ENCODE results near the gene DHRSX. TPM values are rescaled to one million over a fixed set of nuclear protein-coding genes. Genes with fewer than 3 reads are reported as not detected.
"Not testable (repeated sequence)": the region's sequence is repeated elsewhere in the genome, so short reads cannot be mapped to it uniquely, and the experiment has no call there.

Gene DHRSX
- total RNA-seq, 2 donors from 2014 or later = 24.2 to 37.1 TPM

GRCh38 chrX:2474963-2475726, 25.6 kb downstream of the DHRSX start:
- no peak for TF ChIP-seq CTCF (IDR thresholded peaks at IDR 0.05)
- TF ChIP-seq POLR2A (IDR thresholded peaks at IDR 0.05) = no peak
- no peak for TF ChIP-seq POLR2AphosphoS5 (IDR thresholded peaks at IDR 0.05)
- DNase-seq (ENCODE audit: low spot score) = no peak
- intact Hi-C loops (cut with DNase I) = no loop called here
- H3K27ac ChIP-seq = no peak overlapping the region
- no peaks in the 10 kb centered on the region for H3K27me3 ChIP-seq (replicated peaks; ENCODE audit: insufficient read depth)
- no peak overlapping the region for H3K4me3 ChIP-seq
- 81% methylated on average over 18 of the region's 18 CpGs for WGBS
- no peaks in the 10 kb centered on the region for H3K9me3 ChIP-seq
- H3K36me3 ChIP-seq = no peaks in the 10 kb centered on the region
- no peaks in the 10 kb centered on the region for H3K4me1 ChIP-seq (replicated peaks)

- H3K9me3 ChIP-seq = no peaks in the 10 kb centered on the region
- intact Hi-C loops (cut with DNase I) = no loop called here
- H3K27ac ChIP-seq = no peak overlapping the region
- no peaks in the 10 kb centered on the region for H3K27me3 ChIP-seq (replicated peaks; ENCODE audit: insufficient read depth)
- H3K4me3 ChIP-seq = no peak overlapping the region
- 87% methylated on average over 20 of the region's 20 CpGs for WGBS
- no peak for DNase-seq (ENCODE audit: low spot score)
- TF ChIP-seq CTCF (IDR thresholded peaks at IDR 0.05) = no peak
- TF ChIP-seq POLR2A (IDR thresholded peaks at IDR 0.05) = no peak
- no peak for TF ChIP-seq POLR2AphosphoS5 (IDR thresholded peaks at IDR 0.05)
- no peaks in the 10 kb centered on the region for H3K4me1 ChIP-seq (replicated peaks)
- H3K36me3 ChIP-seq = no peaks in the 10 kb centered on the region
These were observed 26.4 kb downstream of the DHRSX start for GRCh38 chrX:2474280-2474962.

- DNase-seq (ENCODE audit: low spot score); H3K9me3 ChIP-seq; H3K36me3 ChIP-seq; intact Hi-C loops (cut with DNase I); H3K27me3 ChIP-seq (replicated peaks; ENCODE audit: insufficient read depth); H3K4me3 ChIP-seq; H3K27ac ChIP-seq; H3K4me1 ChIP-seq (replicated peaks): not testable (repeated sequence)
- WGBS = 80% methylated on average over 15 of the region's 15 CpGs
These were observed 27.7 kb downstream of the DHRSX start for GRCh38 chrX:2473064-2473463.

GRCh38 chrX:2471641-2472040, 29.1 kb downstream of the DHRSX start:
- WGBS = 96% methylated on average over 7 of the region's 7 CpGs
- H3K36me3 ChIP-seq = no peaks in the 10 kb centered on the region
- no peak for DNase-seq (ENCODE audit: low spot score)
- intact Hi-C loops (cut with DNase I) = no loop called here
- H3K4me3 ChIP-seq = no peak overlapping the region
- H3K27me3 ChIP-seq (replicated peaks; ENCODE audit: insufficient read depth) = no peaks in the 10 kb centered on the region
- no peak overlapping the region for H3K27ac ChIP-seq
- no peaks in the 10 kb centered on the region for H3K4me1 ChIP-seq (replicated peaks)
- no peaks in the 10 kb centered on the region for H3K9me3 ChIP-seq
- TF ChIP-seq POLR2AphosphoS5 (IDR thresholded peaks at IDR 0.05) (no peak), CTCF (IDR thresholded peaks at IDR 0.05) (no peak), POLR2A (IDR thresholded peaks at IDR 0.05) (no peak)

- WGBS = 95% methylated on average over 10 of the region's 10 CpGs
- intact Hi-C loops (cut with DNase I) = not testable (repeated sequence)
These were observed 29.6 kb downstream of the DHRSX start for GRCh38 chrX:2471126-2471525.

GRCh38 chrX:2469852-2470251, 30.9 kb downstream of the DHRSX start:
- H3K27ac ChIP-seq; H3K9me3 ChIP-seq; H3K27me3 ChIP-seq (replicated peaks; ENCODE audit: insufficient read depth); DNase-seq (ENCODE audit: low spot score); H3K36me3 ChIP-seq; intact Hi-C loops (cut with DNase I); H3K4me1 ChIP-seq (replicated peaks); H3K4me3 ChIP-seq: not testable (repeated sequence)
- 93% methylated on average over 4 of the region's 4 CpGs for WGBS

More at GRCh38 chrX:2471126-2471525, 29.6 kb downstream of the DHRSX start:
- H3K27ac ChIP-seq; H3K9me3 ChIP-seq; H3K4me1 ChIP-seq (replicated peaks); H3K36me3 ChIP-seq; H3K4me3 ChIP-seq; H3K27me3 ChIP-seq (replicated peaks; ENCODE audit: insufficient read depth); DNase-seq (ENCODE audit: low spot score): not testable (repeated sequence)

All from prostate gland (tissue), 2 donors.